CD4-positive, alpha-beta T cell treated with Interleukin-15 for 4 hours (primary cell): ENCODE measurements around the gene ICA1.

Experiments used
- DNase-seq: peaks from one replicate; pipeline ENCODE4 v3.0.0-alpha.2; 2020; ENCODE audit warnings: low spot score

ICA1 gene

GRCh38 chr7:8131694-8132605 is 130.0 kb downstream of the ICA1 start:
- DNase-seq = peak; percentile 70

GRCh38 chr7:8130663-8131062 is 131.3 kb downstream of the ICA1 start:
- no peak for DNase-seq

GRCh38 chr7:8129318-8129659 is 132.7 kb downstream of the ICA1 start:
- peak; percentile 58 for DNase-seq

GRCh38 chr7:8128449-8129317 is 133.3 kb downstream of the ICA1 start:
- peak; percentile 50 for DNase-seq

- DNase-seq = no peak
Observed at GRCh38 chr7:8126601-8127167, 135.3 kb downstream of the ICA1 start.

GRCh38 chr7:8125680-8126444 is 136.1 kb downstream of the ICA1 start:
- peak; percentile 85 for DNase-seq

GRCh38 chr7:8121243-8121642 is 140.7 kb downstream of the ICA1 start:
- DNase-seq = no peak

- DNase-seq = no peak
Observed at GRCh38 chr7:8120390-8121058, 141.4 kb downstream of the ICA1 start.

GRCh38 chr7:8119262-8119661 is 142.7 kb downstream of the ICA1 start:
- no peak for DNase-seq

- no peak for DNase-seq
Observed at GRCh38 chr7:8117195-8117594, 144.8 kb downstream of the ICA1 start.

GRCh38 chr7:8115547-8116402 is 146.2 kb downstream of the ICA1 start:
- no peak for DNase-seq

GRCh38 chr7:8114175-8114574 is 147.8 kb downstream of the ICA1 start:
- DNase-seq = no peak

- DNase-seq = no peak
Observed at GRCh38 chr7:8113184-8113583, 148.8 kb downstream of the ICA1 start.

GRCh38 chr7:8112685-8113084 is 149.3 kb downstream of the ICA1 start:
- no peak for DNase-seq

- no peak for DNase-seq
Observed at GRCh38 chr7:8111282-8111960, 150.5 kb downstream of the ICA1 start.

GRCh38 chr7:8109196-8110022 is 152.6 kb downstream of the ICA1 start:
- DNase-seq = no peak

- no peak for DNase-seq
Observed at GRCh38 chr7:8105449-8106095, 156.4 kb downstream of the ICA1 start.

GRCh38 chr7:8103282-8103681 is 158.7 kb downstream of the ICA1 start:
- DNase-seq = no peak
